HepG2 (cell line): ENCODE data around the gene TATDN2.

ENCODE experiments used
- HDAC2 ChIP-seq: sonication (generic); formaldehyde crosslinking; IDR thresholded peaks from 2 replicates; pipeline ENCODE4 v1.4.0; 2020; ENCODE audit warnings: missing genetic modification reagents
- HNRNPUL1 ChIP-seq: fragments of 200-400 bp; formaldehyde crosslinking; IDR thresholded peaks from 2 replicates; pipeline ENCODE4 v1.6.1; 2017; ENCODE audit warnings: low read depth, mild to moderate bottlenecking, low read length, moderate library complexity
- JUN ChIP-seq: sonication (generic); formaldehyde crosslinking; IDR thresholded peaks from 2 replicates; pipeline ENCODE4 v1.4.0; 2020; ENCODE audit warnings: mild to moderate bottlenecking, missing genetic modification reagents
- NAIF1 ChIP-seq: sonication (generic); formaldehyde crosslinking; IDR thresholded peaks from 2 replicates; pipeline ENCODE4 v1.5.0; 2020; ENCODE audit warnings: mild to moderate bottlenecking, missing genetic modification reagents, borderline replicate concordance
- NFIC ChIP-seq: IDR thresholded peaks from 2 replicates; pipeline ENCODE4 v1.6.1; 2012; ENCODE audit warnings: mild to moderate bottlenecking, low read length, inconsistent platforms
- TSC22D2 ChIP-seq: sonication (generic); formaldehyde crosslinking; IDR thresholded peaks from 2 replicates; pipeline ENCODE4 v1.5.1; 2020; ENCODE audit warnings: missing genetic modification reagents, mild to moderate bottlenecking, borderline replicate concordance
- ZNF549 ChIP-seq: sonication (generic); formaldehyde crosslinking; IDR thresholded peaks from 2 replicates; pipeline ENCODE4 v1.5.0; 2020; ENCODE audit warnings: missing genetic modification reagents
- ZSCAN20 ChIP-seq: sonication (generic); formaldehyde crosslinking; IDR thresholded peaks from 2 replicates; pipeline ENCODE4 v1.4.0; 2020; ENCODE audit warnings: missing genetic modification reagents, mild to moderate bottlenecking, borderline replicate concordance
- TF ChIP-seq, protein P1 (sequence below): sonication (generic); formaldehyde crosslinking; conservative IDR thresholded peaks from 2 replicates; pipeline ENCODE4 v1.8.1; 2023; ENCODE audit warnings: missing genetic modification reagents
- TF ChIP-seq, protein P2 (sequence below): sonication (generic); formaldehyde crosslinking; IDR thresholded peaks from 2 replicates; pipeline ENCODE4 v1.4.0; 2020; ENCODE audit warnings: low read depth, missing genetic modification reagents
- TF ChIP-seq, protein P3 (sequence below): sonication (generic); formaldehyde crosslinking; IDR thresholded peaks from 2 replicates; pipeline ENCODE4 v1.5.0; 2020; ENCODE audit warnings: mild to moderate bottlenecking, missing genetic modification reagents, moderate library complexity
- TF ChIP-seq, protein P4 (sequence below): sonication (generic); formaldehyde crosslinking; IDR thresholded peaks from 2 replicates; pipeline ENCODE4 v1.4.0; 2020; ENCODE audit warnings: missing genetic modification reagents
- TF ChIP-seq, protein P5 (sequence below): sonication (generic); formaldehyde crosslinking; IDR thresholded peaks from 2 replicates; pipeline ENCODE4 v1.8.1; 2023; ENCODE audit warnings: missing genetic modification reagents, inconsistent platforms, borderline replicate concordance
- TF ChIP-seq, protein P6 (sequence below), 2 experiments: fragments of 450-650 bp in 1 of 2; sonication (generic) in 1 of 2; formaldehyde crosslinking; IDR thresholded peaks; 2 replicates each; pipeline versions ENCODE4 v1.5.0 to v1.8.0; 2020 to 2022; ENCODE audit warnings: mild to moderate bottlenecking in 1 of 2, missing genetic modification reagents in 1 of 2

DNA sequence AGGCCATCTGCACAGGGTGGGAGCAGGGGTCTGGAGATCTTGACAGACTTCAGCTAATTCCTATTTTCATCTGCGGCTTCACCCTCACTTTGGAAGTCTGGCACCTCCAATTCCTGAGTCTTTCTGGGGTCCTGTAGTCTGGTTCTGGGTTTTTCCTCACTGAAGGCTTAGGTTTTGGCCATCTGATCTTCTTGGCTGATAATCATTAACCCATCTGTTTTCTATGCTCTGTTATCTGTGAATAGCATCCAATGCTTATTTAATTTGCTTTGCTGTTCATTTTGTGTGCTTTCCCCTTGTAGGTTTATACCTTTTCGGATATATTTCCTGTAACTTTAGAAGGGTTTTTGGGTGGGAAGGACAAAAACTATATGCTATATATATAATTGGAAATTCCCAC is 17.6 kb downstream of the TATDN2 start:
- TF ChIP-seq, protein P1, sequence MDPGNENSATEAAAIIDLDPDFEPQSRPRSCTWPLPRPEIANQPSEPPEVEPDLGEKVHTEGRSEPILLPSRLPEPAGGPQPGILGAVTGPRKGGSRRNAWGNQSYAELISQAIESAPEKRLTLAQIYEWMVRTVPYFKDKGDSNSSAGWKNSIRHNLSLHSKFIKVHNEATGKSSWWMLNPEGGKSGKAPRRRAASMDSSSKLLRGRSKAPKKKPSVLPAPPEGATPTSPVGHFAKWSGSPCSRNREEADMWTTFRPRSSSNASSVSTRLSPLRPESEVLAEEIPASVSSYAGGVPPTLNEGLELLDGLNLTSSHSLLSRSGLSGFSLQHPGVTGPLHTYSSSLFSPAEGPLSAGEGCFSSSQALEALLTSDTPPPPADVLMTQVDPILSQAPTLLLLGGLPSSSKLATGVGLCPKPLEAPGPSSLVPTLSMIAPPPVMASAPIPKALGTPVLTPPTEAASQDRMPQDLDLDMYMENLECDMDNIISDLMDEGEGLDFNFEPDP (CRISPR knock-in tag) = no peak
- TF ChIP-seq HDAC2 (CRISPR knock-in tag) (no peak), NAIF1 (no peak), ZNF549 (no peak), JUN (no peak), NFIC (no peak), TSC22D2 (CRISPR knock-in tag) (no peak), HNRNPUL1 (no peak), ZSCAN20 (no peak)
- TF ChIP-seq, protein P2, sequence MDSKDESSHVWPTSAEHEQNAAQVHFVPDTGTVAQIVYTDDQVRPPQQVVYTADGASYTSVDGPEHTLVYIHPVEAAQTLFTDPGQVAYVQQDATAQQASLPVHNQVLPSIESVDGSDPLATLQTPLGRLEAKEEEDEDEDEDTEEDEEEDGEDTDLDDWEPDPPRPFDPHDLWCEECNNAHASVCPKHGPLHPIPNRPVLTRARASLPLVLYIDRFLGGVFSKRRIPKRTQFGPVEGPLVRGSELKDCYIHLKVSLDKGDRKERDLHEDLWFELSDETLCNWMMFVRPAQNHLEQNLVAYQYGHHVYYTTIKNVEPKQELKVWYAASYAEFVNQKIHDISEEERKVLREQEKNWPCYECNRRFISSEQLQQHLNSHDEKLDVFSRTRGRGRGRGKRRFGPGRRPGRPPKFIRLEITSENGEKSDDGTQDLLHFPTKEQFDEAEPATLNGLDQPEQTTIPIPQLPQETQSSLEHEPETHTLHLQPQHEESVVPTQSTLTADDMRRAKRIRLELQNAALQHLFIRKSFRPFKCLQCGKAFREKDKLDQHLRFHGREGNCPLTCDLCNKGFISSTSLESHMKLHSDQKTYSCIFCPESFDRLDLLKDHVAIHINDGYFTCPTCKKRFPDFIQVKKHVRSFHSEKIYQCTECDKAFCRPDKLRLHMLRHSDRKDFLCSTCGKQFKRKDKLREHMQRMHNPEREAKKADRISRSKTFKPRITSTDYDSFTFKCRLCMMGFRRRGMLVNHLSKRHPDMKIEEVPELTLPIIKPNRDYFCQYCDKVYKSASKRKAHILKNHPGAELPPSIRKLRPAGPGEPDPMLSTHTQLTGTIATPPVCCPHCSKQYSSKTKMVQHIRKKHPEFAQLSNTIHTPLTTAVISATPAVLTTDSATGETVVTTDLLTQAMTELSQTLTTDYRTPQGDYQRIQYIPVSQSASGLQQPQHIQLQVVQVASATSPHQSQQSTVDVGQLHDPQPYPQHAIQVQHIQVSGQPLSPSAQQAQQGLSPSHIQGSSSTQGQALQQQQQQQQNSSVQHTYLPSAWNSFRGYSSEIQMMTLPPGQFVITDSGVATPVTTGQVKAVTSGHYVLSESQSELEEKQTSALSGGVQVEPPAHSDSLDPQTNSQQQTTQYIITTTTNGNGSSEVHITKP (CRISPR knock-in tag) = no peak
- TF ChIP-seq, protein P3, sequence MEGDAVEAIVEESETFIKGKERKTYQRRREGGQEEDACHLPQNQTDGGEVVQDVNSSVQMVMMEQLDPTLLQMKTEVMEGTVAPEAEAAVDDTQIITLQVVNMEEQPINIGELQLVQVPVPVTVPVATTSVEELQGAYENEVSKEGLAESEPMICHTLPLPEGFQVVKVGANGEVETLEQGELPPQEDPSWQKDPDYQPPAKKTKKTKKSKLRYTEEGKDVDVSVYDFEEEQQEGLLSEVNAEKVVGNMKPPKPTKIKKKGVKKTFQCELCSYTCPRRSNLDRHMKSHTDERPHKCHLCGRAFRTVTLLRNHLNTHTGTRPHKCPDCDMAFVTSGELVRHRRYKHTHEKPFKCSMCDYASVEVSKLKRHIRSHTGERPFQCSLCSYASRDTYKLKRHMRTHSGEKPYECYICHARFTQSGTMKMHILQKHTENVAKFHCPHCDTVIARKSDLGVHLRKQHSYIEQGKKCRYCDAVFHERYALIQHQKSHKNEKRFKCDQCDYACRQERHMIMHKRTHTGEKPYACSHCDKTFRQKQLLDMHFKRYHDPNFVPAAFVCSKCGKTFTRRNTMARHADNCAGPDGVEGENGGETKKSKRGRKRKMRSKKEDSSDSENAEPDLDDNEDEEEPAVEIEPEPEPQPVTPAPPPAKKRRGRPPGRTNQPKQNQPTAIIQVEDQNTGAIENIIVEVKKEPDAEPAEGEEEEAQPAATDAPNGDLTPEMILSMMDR (CRISPR knock-in tag) = no peak
- TF ChIP-seq, protein P4, sequence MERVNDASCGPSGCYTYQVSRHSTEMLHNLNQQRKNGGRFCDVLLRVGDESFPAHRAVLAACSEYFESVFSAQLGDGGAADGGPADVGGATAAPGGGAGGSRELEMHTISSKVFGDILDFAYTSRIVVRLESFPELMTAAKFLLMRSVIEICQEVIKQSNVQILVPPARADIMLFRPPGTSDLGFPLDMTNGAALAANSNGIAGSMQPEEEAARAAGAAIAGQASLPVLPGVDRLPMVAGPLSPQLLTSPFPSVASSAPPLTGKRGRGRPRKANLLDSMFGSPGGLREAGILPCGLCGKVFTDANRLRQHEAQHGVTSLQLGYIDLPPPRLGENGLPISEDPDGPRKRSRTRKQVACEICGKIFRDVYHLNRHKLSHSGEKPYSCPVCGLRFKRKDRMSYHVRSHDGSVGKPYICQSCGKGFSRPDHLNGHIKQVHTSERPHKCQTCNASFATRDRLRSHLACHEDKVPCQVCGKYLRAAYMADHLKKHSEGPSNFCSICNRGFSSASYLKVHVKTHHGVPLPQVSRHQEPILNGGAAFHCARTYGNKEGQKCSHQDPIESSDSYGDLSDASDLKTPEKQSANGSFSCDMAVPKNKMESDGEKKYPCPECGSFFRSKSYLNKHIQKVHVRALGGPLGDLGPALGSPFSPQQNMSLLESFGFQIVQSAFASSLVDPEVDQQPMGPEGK (CRISPR knock-in tag) = no peak
- TF ChIP-seq, protein P5, sequence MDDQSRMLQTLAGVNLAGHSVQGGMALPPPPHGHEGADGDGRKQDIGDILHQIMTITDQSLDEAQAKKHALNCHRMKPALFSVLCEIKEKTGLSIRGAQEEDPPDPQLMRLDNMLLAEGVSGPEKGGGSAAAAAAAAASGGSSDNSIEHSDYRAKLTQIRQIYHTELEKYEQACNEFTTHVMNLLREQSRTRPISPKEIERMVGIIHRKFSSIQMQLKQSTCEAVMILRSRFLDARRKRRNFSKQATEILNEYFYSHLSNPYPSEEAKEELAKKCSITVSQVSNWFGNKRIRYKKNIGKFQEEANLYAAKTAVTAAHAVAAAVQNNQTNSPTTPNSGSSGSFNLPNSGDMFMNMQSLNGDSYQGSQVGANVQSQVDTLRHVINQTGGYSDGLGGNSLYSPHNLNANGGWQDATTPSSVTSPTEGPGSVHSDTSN (CRISPR knock-in tag) = no peak
- TF ChIP-seq, protein P6, sequence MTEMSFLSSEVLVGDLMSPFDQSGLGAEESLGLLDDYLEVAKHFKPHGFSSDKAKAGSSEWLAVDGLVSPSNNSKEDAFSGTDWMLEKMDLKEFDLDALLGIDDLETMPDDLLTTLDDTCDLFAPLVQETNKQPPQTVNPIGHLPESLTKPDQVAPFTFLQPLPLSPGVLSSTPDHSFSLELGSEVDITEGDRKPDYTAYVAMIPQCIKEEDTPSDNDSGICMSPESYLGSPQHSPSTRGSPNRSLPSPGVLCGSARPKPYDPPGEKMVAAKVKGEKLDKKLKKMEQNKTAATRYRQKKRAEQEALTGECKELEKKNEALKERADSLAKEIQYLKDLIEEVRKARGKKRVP (CRISPR knock-in tag; IDR thresholded peaks at IDR 0.05) = no peak
